CD4-positive, CD25-positive, alpha-beta regulatory T cell (primary cell): ENCODE measurements around the gene PRX. TPM values are rescaled to one million over a fixed set of nuclear protein-coding genes. Genes with fewer than 3 reads are reported as not detected.
A peak's percentile ranks its signal among the peaks of the same experiment; 100 is the strongest.

Source experiments
- ATAC-seq, 2 donors: fragments of 150-1000 bp; cut with Tn5 transposase; one replicate each; pipeline ENCODE4 v1.10.0; 2021; ENCODE audit warnings: low read depth in 2 of 2, moderate number of reproducible peaks in 2 of 2, moderate library complexity in 1 of 2
- DNase-seq, 3 donors: peaks; one replicate each; pipeline versions ENCODE4 v3.0.0 to v3.0.0-alpha.2; 2012 to 2022; ENCODE audit warnings: mixed read lengths in 1 of 3
- H3K27ac ChIP-seq: one replicate; pipeline ENCODE4 v1.7.0; 2013; ENCODE audit warnings: mild to moderate bottlenecking, low read length; ENCODE audit not compliant: insufficient read depth, poor library complexity, severe bottlenecking
- H3K27me3 ChIP-seq: one replicate; pipeline ENCODE4 v1.7.0; 2013; ENCODE audit warnings: low read length; ENCODE audit not compliant: control insufficient read depth, insufficient read depth
- H3K36me3 ChIP-seq: one replicate; pipeline ENCODE4 v1.7.0; 2013; ENCODE audit warnings: mild to moderate bottlenecking, low read length, moderate library complexity; ENCODE audit not compliant: control insufficient read depth, insufficient read depth
- H3K4me1 ChIP-seq: 2 replicates; pipeline ENCODE4 v1.7.0; 2013; ENCODE audit warnings: mild to moderate bottlenecking, low read length; ENCODE audit not compliant: insufficient read depth, control insufficient read depth, poor library complexity, severe bottlenecking
- H3K4me3 ChIP-seq: one replicate; pipeline ENCODE4 v1.7.0; 2013; ENCODE audit warnings: low read depth, mild to moderate bottlenecking, low read length, moderate library complexity
- H3K9me3 ChIP-seq, 2 experiments: 1 replicate in 1 of 2; 2 replicates in 1 of 2; pipeline ENCODE4 v1.7.0; 2013; ENCODE audit warnings: low read length in 2 of 2, mild to moderate bottlenecking in 1 of 2, moderate library complexity in 1 of 2; ENCODE audit not compliant: control insufficient read depth in 2 of 2
- H3K27ac Mint-ChIP-seq, 3 donors: one replicate each; pipeline ENCODE4 v1.8.0; 2020 to 2022; ENCODE audit warnings: mild to moderate bottlenecking in 3 of 3, mixed read lengths in 3 of 3, moderate library complexity in 2 of 3
- H3K27me3 Mint-ChIP-seq: one replicate; pipeline ENCODE4 v1.8.0; 2022; ENCODE audit warnings: mild to moderate bottlenecking, mixed read lengths
- H3K36me3 Mint-ChIP-seq: one replicate; pipeline ENCODE4 v1.8.0; 2020; ENCODE audit warnings: mixed read lengths
- H3K4me1 Mint-ChIP-seq, 4 donors: one replicate each; pipeline ENCODE4 v1.8.0; 2020 to 2022; ENCODE audit warnings: mixed read lengths in 4 of 4, mild to moderate bottlenecking in 1 of 4
- H3K4me3 Mint-ChIP-seq, 4 donors: one replicate each; pipeline ENCODE4 v1.8.0; 2020 to 2022; ENCODE audit warnings: mild to moderate bottlenecking in 4 of 4, mixed read lengths in 4 of 4, moderate library complexity in 3 of 4
- H3K9me3 Mint-ChIP-seq, 7 donors: one replicate each; pipeline ENCODE4 v1.8.0; 2020 to 2022; ENCODE audit warnings: mixed read lengths in 7 of 7, mild to moderate bottlenecking in 3 of 7, moderate library complexity in 2 of 7
- polyA plus RNA-seq, 4 donors: library from polyadenylated mRNA; unstranded; fragments of 300-500 nt; fragmentation: Illumina TruSeq; gene quantifications; one replicate each; pipeline ENCODE4 v1.2.3, GENCODE V29; 2021
- total RNA-seq: library from RNA; stranded (reverse); gene quantifications from one replicate; pipeline ENCODE4 v1.2.3, GENCODE V29; 2022

Gene PRX
- total and polyA plus RNA-seq, 5 donors from 2014 or later, result 0.08 to 1.3 (median 0.39) TPM; not detected in 1

DNA sequence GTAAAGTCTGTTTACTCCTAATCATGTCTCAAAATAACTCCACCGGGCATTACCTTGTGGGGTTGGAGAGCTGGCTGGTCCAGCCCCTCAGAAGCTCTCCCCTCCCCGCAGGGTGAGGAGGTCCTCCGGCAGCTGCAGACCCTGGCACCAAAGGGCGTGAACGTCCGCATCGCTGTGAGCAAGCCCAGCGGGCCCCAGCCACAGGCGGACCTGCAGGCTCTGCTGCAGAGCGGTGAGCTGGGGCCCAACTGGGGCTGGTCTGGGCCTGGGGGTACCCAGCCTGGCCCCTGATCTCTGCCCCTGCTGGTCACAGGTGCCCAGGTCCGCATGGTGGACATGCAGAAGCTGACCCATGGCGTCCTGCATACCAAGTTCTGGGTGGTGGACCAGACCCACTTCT lies 43.4 kb downstream of the PRX start:
- Mint-ChIP-seq H3K27ac (peak overlapping the region in 1 of 3 donors; percentile 85), H3K36me3 (peaks cover 19% of the 10 kb centered on the region), H3K9me3 (no peaks in the 10 kb centered on the region), H3K4me3 (no peak overlapping the region), H3K27me3 (no peaks in the 10 kb centered on the region), H3K4me1 (peaks cover 6 to 10% (median 7%) of the 10 kb centered on the region in 4 donors)
- no peaks in the 10 kb centered on the region for H3K27me3 ChIP-seq
- peaks cover 19% of the 10 kb centered on the region for H3K36me3 ChIP-seq
- no peak overlapping the region for H3K4me3 ChIP-seq
- peaks cover 5% of the 10 kb centered on the region for H3K4me1 ChIP-seq
- ATAC-seq, result no peak
- no peak for DNase-seq
- H3K27ac ChIP-seq, result no peak overlapping the region
- H3K9me3 ChIP-seq, result no peaks in the 10 kb centered on the region

DNA sequence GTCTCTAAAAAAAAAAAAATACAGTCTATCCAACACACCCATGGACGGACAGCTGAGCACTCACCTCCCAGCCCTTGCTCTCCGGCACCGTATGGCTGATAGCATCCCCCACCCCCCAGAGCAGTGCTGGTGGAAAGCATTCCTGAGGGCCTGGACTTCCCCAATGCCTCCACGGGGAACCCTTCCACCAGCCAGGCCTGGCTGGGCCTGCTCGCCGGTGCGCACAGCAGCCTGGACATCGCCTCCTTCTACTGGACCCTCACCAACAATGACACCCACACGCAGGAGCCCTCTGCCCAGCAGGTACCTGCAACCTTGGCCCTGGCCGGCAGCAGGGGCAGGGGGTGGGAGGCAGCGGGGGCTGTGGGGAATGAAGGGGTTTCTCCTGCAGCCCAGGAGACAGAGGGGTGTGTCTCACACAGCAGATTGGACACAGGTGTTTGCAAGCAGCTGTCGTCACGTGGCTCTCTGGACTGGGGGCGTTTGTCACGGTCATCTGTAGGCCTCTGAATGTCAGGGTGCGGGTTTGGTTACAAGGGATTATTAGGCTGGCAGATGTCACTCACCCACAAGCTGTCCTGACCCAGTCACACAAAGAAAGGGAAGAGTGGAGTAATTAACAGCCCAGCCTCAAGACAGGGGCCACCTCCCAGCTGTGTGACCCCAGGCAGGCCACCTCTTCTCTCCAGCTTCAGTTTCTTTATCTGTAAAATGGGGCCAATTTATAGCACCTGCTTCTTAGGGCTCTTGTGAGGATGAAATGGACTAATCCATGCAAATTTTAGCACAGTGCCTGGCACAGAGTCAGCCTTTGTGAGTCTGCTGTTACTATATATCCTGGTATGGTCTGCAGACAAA lies 45.4 kb downstream of the PRX start:
- Histone ChIP-seq H3K27me3 (no peaks in the 10 kb centered on the region), H3K4me3 (no peak overlapping the region), H3K4me1 (peaks cover 5% of the 10 kb centered on the region), H3K27ac (no peak overlapping the region), H3K36me3 (peaks cover 10% of the 10 kb centered on the region), H3K9me3 (no peaks in the 10 kb centered on the region)
- Mint-ChIP-seq H3K36me3 (peaks cover 15% of the 10 kb centered on the region), H3K27ac (no peak overlapping the region), H3K9me3 (no peaks in the 10 kb centered on the region), H3K27me3 (no peaks in the 10 kb centered on the region), H3K4me1 (peaks cover 7 to 13% (median 11%) of the 10 kb centered on the region in 4 donors), H3K4me3 (no peak overlapping the region)
- DNase-seq (no peak), ATAC-seq (no peak)

DNA sequence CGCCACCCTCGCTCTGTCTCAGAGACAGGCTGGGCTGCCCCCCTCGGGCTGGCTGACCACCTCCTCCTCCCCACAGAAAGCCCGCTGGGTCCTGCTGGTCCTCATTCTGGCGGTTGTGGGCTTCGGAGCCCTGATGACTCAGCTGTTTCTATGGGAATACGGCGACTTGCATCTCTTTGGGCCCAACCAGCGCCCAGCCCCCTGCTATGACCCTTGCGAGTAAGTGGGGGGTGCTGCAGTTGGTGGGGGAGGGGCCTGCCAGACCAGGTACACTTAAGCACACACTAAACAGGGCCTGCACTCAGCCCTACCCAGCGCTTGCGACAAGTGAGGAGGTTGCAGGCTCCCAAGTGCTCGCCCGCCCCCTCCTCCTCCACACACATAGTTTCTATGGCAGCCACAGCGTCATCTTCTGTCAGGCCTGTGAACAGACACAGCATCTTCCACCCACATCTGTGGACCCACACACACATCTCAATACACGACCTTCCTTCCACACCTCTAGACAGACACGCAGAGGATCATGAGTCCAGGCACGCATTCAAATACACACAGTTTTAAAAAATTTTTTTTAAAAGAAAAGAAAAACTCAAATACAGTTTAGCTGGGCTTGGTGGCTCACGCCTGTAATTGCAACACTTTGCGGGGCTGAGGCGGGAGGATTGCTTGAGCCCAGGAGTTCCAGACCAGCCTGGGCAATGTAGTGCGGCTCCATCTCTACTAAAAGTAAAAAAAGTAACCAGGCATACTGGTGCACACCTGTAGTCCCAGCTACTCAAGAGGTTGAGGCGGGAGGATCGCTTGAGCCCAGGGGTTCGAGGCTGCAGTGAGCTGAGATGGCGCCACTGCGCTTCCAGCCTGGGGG lies 46.2 kb downstream of the PRX start:
- Mint-ChIP-seq H3K4me1 (peaks cover 7 to 17% (median 11%) of the 10 kb centered on the region in 4 donors), H3K4me3 (no peak overlapping the region), H3K9me3 (no peaks in the 10 kb centered on the region), H3K27ac (no peak overlapping the region), H3K27me3 (no peaks in the 10 kb centered on the region), H3K36me3 (peaks cover 8% of the 10 kb centered on the region)
- peaks cover 10% of the 10 kb centered on the region for H3K36me3 ChIP-seq
- DNase-seq, result no peak
- no peaks in the 10 kb centered on the region for H3K27me3 ChIP-seq
- H3K9me3 ChIP-seq, result no peaks in the 10 kb centered on the region
- no peak overlapping the region for H3K4me3 ChIP-seq
- H3K4me1 ChIP-seq, result peaks cover 5% of the 10 kb centered on the region
- H3K27ac ChIP-seq, result no peak overlapping the region
- no peak for ATAC-seq

DNA sequence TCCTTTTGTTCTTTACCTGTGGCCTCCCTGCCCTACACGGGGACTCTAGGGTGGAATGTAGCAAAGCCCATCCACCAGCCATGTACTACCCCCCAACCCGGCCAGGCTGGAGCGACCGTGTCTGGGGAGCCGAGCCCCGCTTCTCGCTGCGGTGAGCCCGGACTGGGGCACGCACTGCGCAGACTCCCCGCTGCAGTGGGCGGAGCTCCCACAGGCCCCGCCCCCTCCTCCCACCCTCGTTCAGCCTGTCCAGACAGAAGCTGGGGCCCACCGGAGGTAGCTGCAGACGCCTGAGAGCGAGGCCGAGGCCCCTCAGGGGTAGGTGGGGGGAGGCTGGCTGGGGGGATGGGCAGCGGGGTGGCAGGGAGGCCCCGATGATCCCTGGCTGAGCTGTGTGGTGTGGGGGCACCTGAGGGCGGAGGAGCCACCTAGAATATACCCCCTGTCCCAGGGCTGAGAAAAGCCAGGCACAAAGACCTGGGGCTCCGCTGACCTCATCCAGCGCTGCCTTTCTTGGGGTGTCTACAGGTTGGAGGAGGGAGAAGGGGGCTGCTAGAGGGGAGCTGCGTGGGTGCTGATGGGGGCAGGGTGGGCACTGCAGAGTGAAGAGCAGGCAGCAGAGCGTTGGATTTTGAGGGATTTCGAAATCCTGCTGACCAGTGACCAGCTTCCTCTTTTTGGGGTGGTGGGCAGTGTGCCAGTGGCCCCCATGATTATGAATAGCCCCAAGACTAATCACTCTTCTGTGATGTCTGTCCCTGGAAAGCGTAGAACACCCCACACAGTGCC lies 47.4 kb downstream of the PRX start:
- H3K27ac Mint-ChIP-seq, result no peak overlapping the region
- no peak for ATAC-seq
- H3K27me3 Mint-ChIP-seq, result no peaks in the 10 kb centered on the region
- Histone ChIP-seq H3K4me1 (peaks cover 5% of the 10 kb centered on the region), H3K27ac (no peak overlapping the region), H3K27me3 (no peaks in the 10 kb centered on the region), H3K9me3 (no peaks in the 10 kb centered on the region), H3K4me3 (no peak overlapping the region), H3K36me3 (peaks cover 10% of the 10 kb centered on the region)
- H3K36me3 Mint-ChIP-seq, result peaks cover 12% of the 10 kb centered on the region
- DNase-seq, result peak in 1 of 3 donors; percentile 53
- H3K4me1 Mint-ChIP-seq, result peaks cover 7 to 17% (median 12%) of the 10 kb centered on the region in 4 donors
- H3K4me3 Mint-ChIP-seq, result peak overlapping the region in 1 of 4 donors; percentile 61
- no peaks in the 10 kb centered on the region for H3K9me3 Mint-ChIP-seq

DNA sequence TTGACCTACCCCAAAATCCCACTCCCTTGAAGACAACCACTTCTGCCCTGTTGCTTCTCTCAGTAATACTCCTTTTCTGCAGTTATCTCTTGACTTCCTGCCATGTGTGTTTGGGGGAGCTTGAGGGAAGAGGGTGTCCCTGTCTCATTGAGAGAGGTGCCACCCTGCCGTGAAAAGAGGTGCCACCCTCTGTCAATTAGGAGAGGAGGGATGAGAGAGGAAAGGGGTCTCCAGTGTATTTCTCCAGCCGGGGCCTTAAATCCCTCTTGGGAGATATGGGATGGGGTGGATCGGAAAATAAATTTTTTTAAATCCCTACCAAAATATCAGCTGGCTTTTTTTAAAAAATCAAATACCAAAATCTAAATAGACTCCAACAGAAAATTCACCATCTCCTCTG lies 48.2 kb downstream of the PRX start:
- peak overlapping the region in 2 of 3 donors; percentile 43 to 65 for H3K27ac Mint-ChIP-seq
- H3K4me1 Mint-ChIP-seq, result peaks cover 7 to 17% (median 13%) of the 10 kb centered on the region in 4 donors
- H3K36me3 Mint-ChIP-seq, result peaks cover 15% of the 10 kb centered on the region
- no peak overlapping the region for H3K4me3 Mint-ChIP-seq
- no peak overlapping the region for H3K4me3 ChIP-seq
- no peaks in the 10 kb centered on the region for H3K9me3 Mint-ChIP-seq
- H3K36me3 ChIP-seq, result peaks cover 9% of the 10 kb centered on the region
- H3K4me1 ChIP-seq, result peaks cover 5% of the 10 kb centered on the region
- H3K27me3 Mint-ChIP-seq, result no peaks in the 10 kb centered on the region
- H3K27me3 ChIP-seq, result no peaks in the 10 kb centered on the region
- no peak overlapping the region for H3K27ac ChIP-seq
- ATAC-seq (no peak), DNase-seq (no peak)
- no peaks in the 10 kb centered on the region for H3K9me3 ChIP-seq

DNA sequence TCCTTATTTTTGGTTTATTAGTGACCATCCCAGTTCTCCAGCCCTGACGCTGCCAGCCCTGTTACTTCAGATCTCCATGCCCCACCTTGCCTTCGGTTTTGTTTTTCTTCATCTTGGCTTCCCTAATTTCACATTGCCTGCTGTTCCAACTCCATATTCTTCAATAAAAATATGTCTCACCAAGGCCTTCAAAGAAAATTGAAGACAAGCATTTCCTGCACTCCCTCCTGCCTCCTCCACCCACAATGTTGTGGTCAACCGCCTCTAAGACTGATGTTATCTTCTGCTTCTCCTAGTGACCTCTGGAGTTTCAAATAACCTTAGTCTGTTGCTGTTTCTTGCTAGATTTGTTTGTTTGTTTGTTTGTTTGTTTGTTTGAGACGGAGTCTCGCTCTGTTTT lies 50.1 kb downstream of the PRX start:
- Mint-ChIP-seq H3K9me3 (no peaks in the 10 kb centered on the region), H3K27me3 (no peaks in the 10 kb centered on the region), H3K27ac (peak overlapping the region in 2 of 3 donors; percentile 36 to 92), H3K36me3 (peaks cover 17% of the 10 kb centered on the region), H3K4me3 (no peak overlapping the region), H3K4me1 (peaks cover 7 to 18% (median 14%) of the 10 kb centered on the region in 4 donors)
- Histone ChIP-seq H3K27me3 (no peaks in the 10 kb centered on the region), H3K27ac (no peak overlapping the region), H3K4me3 (no peak overlapping the region), H3K36me3 (peaks cover 6% of the 10 kb centered on the region), H3K4me1 (peaks cover 5% of the 10 kb centered on the region), H3K9me3 (no peaks in the 10 kb centered on the region)
- ATAC-seq (no peak), DNase-seq (no peak)

DNA sequence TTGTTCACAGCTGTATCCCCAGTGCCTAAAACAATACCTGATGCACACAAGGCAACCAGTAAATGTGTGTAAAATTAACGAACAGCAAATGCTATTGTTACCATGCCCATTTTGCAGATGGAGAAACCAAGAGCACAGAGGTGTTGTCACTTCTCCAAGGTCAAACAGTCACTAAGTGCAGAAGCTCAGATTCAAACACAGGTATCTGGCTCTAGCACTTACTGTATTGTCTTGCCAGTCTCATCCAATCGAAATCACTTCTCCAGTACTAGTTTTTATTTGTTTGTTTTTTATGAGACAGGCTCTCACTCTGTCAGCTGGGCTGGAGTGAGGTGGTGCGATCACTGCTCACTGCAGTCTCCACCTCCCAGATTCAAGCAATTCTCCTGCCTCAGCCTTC lies 51.0 kb downstream of the PRX start:
- H3K9me3 Mint-ChIP-seq, result no peaks in the 10 kb centered on the region
- no peak overlapping the region for H3K4me3 ChIP-seq
- H3K4me3 Mint-ChIP-seq, result no peak overlapping the region
- H3K4me1 Mint-ChIP-seq, result peaks cover 7 to 18% (median 17%) of the 10 kb centered on the region in 4 donors
- H3K27me3 Mint-ChIP-seq, result no peaks in the 10 kb centered on the region
- peaks cover 5% of the 10 kb centered on the region for H3K4me1 ChIP-seq
- H3K27ac ChIP-seq, result no peak overlapping the region
- H3K36me3 ChIP-seq, result peaks cover 6% of the 10 kb centered on the region
- DNase-seq, result no peak
- H3K27me3 ChIP-seq, result no peaks in the 10 kb centered on the region
- ATAC-seq, result no peak
- peaks cover 15% of the 10 kb centered on the region for H3K36me3 Mint-ChIP-seq
- H3K9me3 ChIP-seq, result no peaks in the 10 kb centered on the region
- H3K27ac Mint-ChIP-seq, result no peak overlapping the region
